WI38 (cell line): Measurements from ENCODE around the gene PRSS56.

Experiments used
- H3K4me3 ChIP-seq: 2 replicates; pipeline ENCODE4 v1.5.1; 2011; ENCODE audit warnings: low read depth, mild to moderate bottlenecking, control low read depth, low read length
- CTCF ChIP-seq: IDR thresholded peaks from 2 replicates; pipeline ENCODE4 v1.5.1; 2012; ENCODE audit warnings: low read depth, mild to moderate bottlenecking, control low read depth, low read length

Gene PRSS56

GRCh38 chr2:232537079-232537478 lies 16.9 kb downstream of the PRSS56 start:
- no peak overlapping the region for H3K4me3 ChIP-seq
- no peak for TF ChIP-seq CTCF

GRCh38 chr2:232537499-232537898 lies 17.3 kb downstream of the PRSS56 start:
- H3K4me3 ChIP-seq, result no peak overlapping the region
- no peak for TF ChIP-seq CTCF

DNA sequence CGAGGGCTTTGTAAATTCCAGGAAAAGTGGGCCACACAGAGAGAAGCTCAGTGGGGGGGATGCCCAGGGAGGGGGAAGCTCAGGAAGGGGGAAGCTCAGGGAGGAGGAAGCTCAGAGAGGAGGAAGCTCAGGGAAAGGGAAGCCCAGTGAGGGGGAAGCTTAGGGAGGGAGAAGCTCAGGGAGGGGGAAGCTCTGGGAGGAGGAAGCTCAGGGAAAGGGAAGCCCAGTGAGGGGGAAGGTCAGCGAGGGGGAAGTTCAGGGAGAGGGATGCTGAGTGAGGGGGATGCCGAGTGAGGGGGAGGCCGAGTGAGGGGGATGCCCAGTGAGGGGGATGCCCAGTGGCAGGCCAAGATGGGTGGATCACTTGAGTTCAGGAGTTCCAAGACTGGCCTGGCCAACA lies 18.5 kb downstream of the PRSS56 start:
- no peak overlapping the region for H3K4me3 ChIP-seq
- no peak for TF ChIP-seq CTCF

DNA sequence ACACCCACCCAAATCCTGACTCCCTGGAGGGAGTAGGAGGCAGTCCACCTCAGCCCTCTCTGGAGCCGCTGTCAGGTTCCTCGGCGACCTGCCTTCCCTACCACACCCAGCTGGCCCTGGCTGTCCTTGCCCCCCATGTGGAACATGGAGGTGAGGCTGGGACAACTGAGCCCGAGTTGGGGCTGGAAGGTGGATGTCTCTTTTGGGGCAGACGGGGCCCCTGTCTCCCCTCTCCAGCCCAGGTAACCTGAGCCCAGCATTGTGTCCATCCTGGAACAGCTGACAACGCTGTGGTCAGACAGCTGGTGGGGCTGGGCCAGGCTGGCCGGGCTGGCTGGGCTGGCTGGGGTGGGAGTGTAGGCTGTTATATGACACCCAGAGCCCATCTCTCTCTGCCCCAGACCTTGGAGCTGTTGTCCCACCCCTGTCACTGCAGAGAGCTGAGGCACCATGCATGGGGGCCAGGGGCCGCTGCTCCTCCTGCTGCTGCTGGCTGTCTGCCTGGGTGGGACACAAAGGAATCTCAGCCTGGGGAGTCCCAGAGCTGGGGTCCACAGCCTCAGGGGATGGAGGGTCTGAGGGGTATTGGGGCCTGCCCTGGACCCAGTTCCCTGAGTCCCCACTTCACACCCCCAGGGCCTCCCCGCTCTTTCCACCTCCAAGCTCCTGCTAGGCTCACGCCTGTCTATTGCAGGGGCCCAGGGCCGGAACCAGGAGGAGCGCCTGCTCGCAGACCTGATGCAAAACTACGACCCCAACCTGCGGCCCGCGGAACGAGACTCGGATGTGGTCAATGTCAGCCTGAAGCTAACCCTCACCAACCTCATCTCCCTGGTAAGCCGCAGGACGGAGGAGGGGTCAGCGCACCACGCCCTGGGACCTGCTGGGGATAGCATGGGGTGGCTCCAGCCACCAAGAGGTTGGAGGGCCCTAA lies 19.4 kb downstream of the PRSS56 start, which contains the start of gene CHRNG:
TSS of gene CHRNG (plus strand) at position 395 of the 934 bp plus-strand sequence. CDS start at position 451, 56 bp downstream.
- TF ChIP-seq CTCF, result no peak
- no peak within 1 kb of the TSS for H3K4me3 ChIP-seq

GRCh38 chr2:232540441-232541041 lies 20.4 kb downstream of the PRSS56 start:
- H3K4me3 ChIP-seq, result no peak overlapping the region
- no peak for TF ChIP-seq CTCF

DNA sequence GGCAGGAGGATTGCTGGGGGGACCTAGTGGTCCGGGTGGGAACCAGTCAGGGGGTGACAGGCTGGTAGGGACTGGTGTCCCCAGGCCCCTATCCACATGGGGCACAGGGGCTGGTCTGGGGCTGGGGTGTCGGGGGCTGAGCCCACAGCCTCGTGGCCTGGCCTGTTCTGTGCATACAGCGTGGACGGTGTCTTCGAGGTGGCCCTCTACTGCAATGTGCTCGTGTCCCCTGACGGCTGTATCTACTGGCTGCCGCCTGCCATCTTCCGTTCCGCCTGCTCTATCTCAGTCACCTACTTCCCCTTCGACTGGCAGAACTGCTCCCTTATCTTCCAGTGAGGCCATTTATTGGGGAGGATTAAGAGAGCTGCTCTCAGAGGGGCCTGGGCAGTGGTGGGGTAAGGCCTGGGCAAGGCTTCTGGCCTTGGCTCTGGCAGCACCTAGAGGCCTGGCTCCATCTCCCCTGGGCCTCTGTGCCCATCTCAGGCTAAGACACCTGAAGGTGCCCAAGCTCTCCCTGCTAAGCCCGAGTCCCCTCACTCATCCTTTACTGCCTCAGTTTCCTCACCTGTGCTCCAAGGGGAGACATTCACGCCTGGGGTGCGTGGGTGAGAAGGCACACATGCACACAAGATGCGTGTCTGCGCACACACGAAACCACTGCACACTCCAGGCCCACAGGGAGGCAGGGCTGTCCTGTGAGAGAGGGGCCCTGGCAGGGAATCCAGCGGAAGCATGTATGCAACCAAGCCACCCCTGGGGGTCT lies 21.2 kb downstream of the PRSS56 start:
- no peak overlapping the region for H3K4me3 ChIP-seq
- TF ChIP-seq CTCF, result no peak
